ACC112 (cell line): ENCODE results near the gene TRIM9.
"Not testable (repeated sequence)": the region's sequence is repeated elsewhere in the genome, so short reads cannot be mapped to it uniquely, and the experiment has no call there.

ENCODE experiments used
- H2AFZ ChIP-seq: fragments of 200-600 bp; sonication (generic); one replicate; pipeline ENCODE4 v1.6.0; 2017; ENCODE audit warnings: antibody characterized with exemption, low read length; ENCODE audit not compliant: unreplicated experiment
- H3K27ac ChIP-seq: fragments of 200-600 bp; sonication (generic); 2 replicates; pipeline ENCODE4 v1.5.1; 2014; ENCODE audit warnings: low read depth, mild to moderate bottlenecking, antibody characterized with exemption, low read length, moderate library complexity
- H3K27me3 ChIP-seq: fragments of 200-600 bp; sonication (generic); 2 replicates; pipeline ENCODE4 v1.6.1; 2014; ENCODE audit warnings: mild to moderate bottlenecking, antibody characterized with exemption, low read length, moderate library complexity, mixed read lengths; ENCODE audit not compliant: insufficient read depth
- H3K36me3 ChIP-seq: fragments of 200-600 bp; sonication (generic); 2 replicates; pipeline ENCODE4 v1.6.1; 2016; ENCODE audit warnings: mild to moderate bottlenecking, antibody characterized with exemption, low read length, moderate library complexity, mixed read lengths; ENCODE audit not compliant: insufficient read depth
- H3K4me1 ChIP-seq: fragments of 200-600 bp; sonication (generic); one replicate; pipeline ENCODE4 v1.6.1; 2016; ENCODE audit warnings: low read length, mixed read lengths; ENCODE audit not compliant: insufficient read depth, unreplicated experiment, control insufficient read depth
- H3K4me3 ChIP-seq: fragments of 200-600 bp; sonication (generic); 2 replicates; pipeline ENCODE4 v1.5.1; 2014; ENCODE audit warnings: mild to moderate bottlenecking, low read depth, low read length
- H3K79me2 ChIP-seq: fragments of 200-600 bp; sonication (generic); one replicate; pipeline ENCODE4 v1.6.0; 2016; ENCODE audit warnings: low read length; ENCODE audit not compliant: control insufficient read depth, unreplicated experiment, insufficient read depth

TRIM9 gene

DNA sequence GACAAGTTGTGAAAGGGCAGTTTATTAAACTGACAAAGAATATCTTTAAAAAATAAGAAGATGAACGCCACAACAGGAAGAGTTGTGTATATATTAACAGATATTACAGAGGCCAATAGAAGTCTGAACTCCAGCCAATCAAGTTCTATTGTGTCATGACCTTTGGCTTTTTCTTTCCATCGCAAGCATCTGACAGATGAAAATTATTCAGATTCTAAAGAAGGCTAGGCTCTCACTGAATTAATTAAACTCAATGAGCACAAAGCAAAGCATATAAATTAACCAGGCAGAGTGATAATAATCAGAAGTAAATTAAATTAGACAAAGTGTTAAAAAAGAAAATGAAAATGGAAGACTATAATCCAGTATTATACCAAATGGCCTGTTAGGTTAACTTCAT, 88.6 kb downstream of the TRIM9 start:
- Histone ChIP-seq H3K36me3 (no peaks in the 10 kb centered on the region), H3K4me1 (peaks cover 40% of the 10 kb centered on the region), H3K79me2 (no peaks in the 10 kb centered on the region), H3K4me3 (peak overlapping the region; percentile 27; the same call in 1 of the 2 replicates), H3K27me3 (no peaks in the 10 kb centered on the region), H2AFZ (peak overlapping the region; percentile 81), H3K27ac (peak overlapping the region; percentile 81)

- Histone ChIP-seq H3K27me3 (no peaks in the 10 kb centered on the region), H3K4me3 (no peak overlapping the region), H3K27ac (peak overlapping the region; percentile 81), H2AFZ (peak overlapping the region; percentile 72), H3K79me2 (no peaks in the 10 kb centered on the region), H3K4me1 (peaks cover 40% of the 10 kb centered on the region), H3K36me3 (no peaks in the 10 kb centered on the region)
Observed at GRCh38 chr14:51004801-51005526, 89.9 kb downstream of the TRIM9 start.

- no peak overlapping the region for H3K27ac ChIP-seq
- peaks cover 40% of the 10 kb centered on the region for H3K4me1 ChIP-seq
- H2AFZ ChIP-seq, result peak overlapping the region; percentile 5
- no peak overlapping the region for H3K4me3 ChIP-seq
- H3K36me3 ChIP-seq, result no peaks in the 10 kb centered on the region
- H3K27me3 ChIP-seq, result no peaks in the 10 kb centered on the region
- no peaks in the 10 kb centered on the region for H3K79me2 ChIP-seq
Observed at GRCh38 chr14:51004352-51004800, 90.5 kb downstream of the TRIM9 start.

- H3K79me2 ChIP-seq, result no peaks in the 10 kb centered on the region
- H3K36me3 ChIP-seq, result no peaks in the 10 kb centered on the region
- no peaks in the 10 kb centered on the region for H3K27me3 ChIP-seq
- H3K27ac ChIP-seq, result no peak overlapping the region
- no peak overlapping the region for H3K4me3 ChIP-seq
- no peak overlapping the region for H2AFZ ChIP-seq
- peaks cover 38% of the 10 kb centered on the region for H3K4me1 ChIP-seq
Observed at GRCh38 chr14:51002406-51002999, 92.4 kb downstream of the TRIM9 start.

DNA sequence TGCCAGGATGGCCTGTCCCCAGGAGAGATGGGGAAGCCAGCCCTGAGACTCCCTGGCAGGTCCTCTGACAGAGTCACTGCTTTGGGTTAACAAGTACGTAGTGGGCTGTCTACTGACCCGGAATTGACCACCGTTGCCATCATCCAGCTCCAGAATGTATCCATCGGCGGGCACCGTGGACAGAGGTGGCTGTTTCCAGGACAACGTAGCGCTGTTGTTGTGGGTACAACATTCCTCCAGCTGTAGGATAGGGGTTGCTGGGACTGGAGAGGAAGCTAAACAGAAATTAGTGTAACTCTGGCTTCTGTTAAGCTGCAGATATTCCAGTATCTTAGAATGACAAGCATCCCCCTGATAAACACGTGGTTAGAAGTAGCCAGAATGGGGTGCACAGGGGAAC, 94.3 kb downstream of the TRIM9 start:
- no peaks in the 10 kb centered on the region for H3K79me2 ChIP-seq
- peaks cover 19% of the 10 kb centered on the region for H3K4me1 ChIP-seq
- H3K4me3 ChIP-seq, result no peak overlapping the region
- H3K36me3 ChIP-seq, result no peaks in the 10 kb centered on the region
- no peaks in the 10 kb centered on the region for H3K27me3 ChIP-seq
- H3K27ac ChIP-seq, result no peak overlapping the region
- no peak overlapping the region for H2AFZ ChIP-seq

GRCh38 chr14:50999726-51000125, 95.2 kb downstream of the TRIM9 start:
- no peak overlapping the region for H2AFZ ChIP-seq
- no peak overlapping the region for H3K4me3 ChIP-seq
- no peaks in the 10 kb centered on the region for H3K36me3 ChIP-seq
- no peaks in the 10 kb centered on the region for H3K79me2 ChIP-seq
- no peaks in the 10 kb centered on the region for H3K27me3 ChIP-seq
- no peak overlapping the region for H3K27ac ChIP-seq
- peaks cover 11% of the 10 kb centered on the region for H3K4me1 ChIP-seq

DNA sequence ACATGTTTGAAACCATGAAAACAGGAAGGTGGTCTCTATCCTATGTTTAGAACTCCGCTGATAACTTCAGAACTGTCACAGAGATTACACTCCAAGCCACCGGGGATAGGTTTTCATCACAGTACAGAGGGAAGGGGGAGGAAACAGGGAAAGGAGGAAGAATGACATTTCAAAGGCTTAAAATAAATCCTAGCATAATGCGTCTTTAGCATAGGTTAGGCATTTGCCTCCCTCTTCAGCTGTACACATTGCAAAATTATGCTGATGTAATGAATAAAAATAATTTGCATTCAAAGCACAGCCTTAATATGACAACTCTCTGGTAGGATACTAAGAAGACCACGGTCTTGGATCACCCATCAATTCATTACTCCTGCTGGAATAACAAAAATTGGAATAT, 96.3 kb downstream of the TRIM9 start:
- no peak overlapping the region for H3K4me3 ChIP-seq
- no peaks in the 10 kb centered on the region for H3K27me3 ChIP-seq
- H3K27ac ChIP-seq, result no peak overlapping the region
- no peak overlapping the region for H2AFZ ChIP-seq
- H3K4me1 ChIP-seq, result no peaks in the 10 kb centered on the region
- no peaks in the 10 kb centered on the region for H3K79me2 ChIP-seq
- H3K36me3 ChIP-seq, result no peaks in the 10 kb centered on the region

- no peaks in the 10 kb centered on the region for H3K4me1 ChIP-seq
- no peak overlapping the region for H3K27ac ChIP-seq
- H3K27me3 ChIP-seq, result no peaks in the 10 kb centered on the region
- H2AFZ ChIP-seq, result no peak overlapping the region
- H3K4me3 ChIP-seq, result no peak overlapping the region
- H3K36me3 ChIP-seq, result no peaks in the 10 kb centered on the region
- H3K79me2 ChIP-seq, result no peaks in the 10 kb centered on the region
Observed at GRCh38 chr14:50997712-50998111, 97.2 kb downstream of the TRIM9 start.

- H3K79me2 ChIP-seq, H3K27me3 ChIP-seq, H3K36me3 ChIP-seq, H3K4me1 ChIP-seq, H2AFZ ChIP-seq, H3K27ac ChIP-seq, H3K4me3 ChIP-seq: not testable (repeated sequence)
Observed at GRCh38 chr14:50994158-50994557, 100.7 kb downstream of the TRIM9 start.

GRCh38 chr14:50985859-50986331, 109.0 kb downstream of the TRIM9 start:
- Histone ChIP-seq H3K27me3 (0 out of 2 replicates have a peak, but pooled peaks cover 2% of the 10 kb centered on the region), H3K27ac (no peak overlapping the region), H2AFZ (no peak overlapping the region), H3K4me3 (no peak overlapping the region), H3K36me3 (no peaks in the 10 kb centered on the region), H3K79me2 (no peaks in the 10 kb centered on the region), H3K4me1 (peaks cover 11% of the 10 kb centered on the region)
